ENCODE results near the gene EFL1. TPM values are rescaled to one million over a fixed set of nuclear protein-coding genes. Genes with fewer than 3 reads are reported as not detected.

EFL1 gene
- total and polyA plus RNA-seq, 2 of the 8 experiments (the other 6 are each of a cell fraction or from before 2014, with no cell fraction given), result 10.8 to 31.5 TPM

- no peak overlapping the region for H2BK5ac ChIP-seq (ENCODE audit: low read depth, low read length)
- H2BK120ac ChIP-seq (replicated peaks; ENCODE audit: low read depth, low read length), result no peak overlapping the region
- H4K5ac ChIP-seq (ENCODE audit: insufficient read length, low read depth, low read length), result no peak overlapping the region
- no peak overlapping the region for H3K4me3 ChIP-seq (ENCODE audit: extremely low read depth in 1 of 4, insufficient read depth in 2 of 4, low read depth in 3 of 4, low read length in 4 of 4)
- FAIRE-seq (no peak), DNase-seq (ENCODE audit: low read depth in 1 of 2, low spot score in 2 of 2) (no peak)
- H3K79me2 ChIP-seq (ENCODE audit: control insufficient read depth in 1 of 2, insufficient read depth in 2 of 2, low read length in 2 of 2), result no peaks in the 10 kb centered on the region
- H2AFZ ChIP-seq (ENCODE audit: low read length), result no peak overlapping the region
- H2AK5ac ChIP-seq (ENCODE audit: low read depth, low read length), result no peak overlapping the region
- no peak overlapping the region for H4K91ac ChIP-seq (replicated peaks; ENCODE audit: insufficient read length, low read length)
- no peak overlapping the region for H2BK12ac ChIP-seq (ENCODE audit: low read depth, low read length)
- no peak overlapping the region for H3K23ac ChIP-seq (ENCODE audit: insufficient read length)
- no peak overlapping the region for H3K14ac ChIP-seq (ENCODE audit: insufficient read length)
- no peaks in the 10 kb centered on the region for H3K79me1 ChIP-seq (ENCODE audit: low read depth, low read length)
- H3K27ac ChIP-seq (ENCODE audit: low read depth, low read length), result peak overlapping the region; percentile 29; the same call in 1 of the 2 replicates
- WGBS, 2 experiments (ENCODE audit: extremely low coverage in 1 of 2, insufficient coverage in 1 of 2, insufficient read length in 1 of 2, insufficient replicate concordance in 2 of 2, low coverage in 1 of 2, low lambda C conversion rate in 2 of 2, missing lambda C conversion rate in 1 of 2), result 86% methylated on average over 2 of the region's 2 CpGs; no CpG with 5 or more reads in 1 of the 2 experiments
- no peak overlapping the region for H3K9ac ChIP-seq (replicated peaks in 1 of 4; ENCODE audit: extremely low read depth in 1 of 4, low read depth in 3 of 4, low read length in 3 of 4)
- no peak overlapping the region for H3K18ac ChIP-seq (ENCODE audit: extremely low read depth, low read length)
- no peaks in the 10 kb centered on the region for H3K23me2 ChIP-seq (ENCODE audit: low read depth, low read length)
- no peak overlapping the region for H2BK20ac ChIP-seq (ENCODE audit: low read length)
- H3K56ac ChIP-seq (replicated peaks; ENCODE audit: insufficient read length, low read depth, low read length), result no peak overlapping the region
- H3K4me2 ChIP-seq (ENCODE audit: insufficient read depth in 1 of 2, low read depth in 2 of 2, low read length in 2 of 2), result no peak overlapping the region
- H3K36me3 ChIP-seq (ENCODE audit: control insufficient read depth in 2 of 4, insufficient read depth in 4 of 4, low read length in 3 of 4), result peaks cover 3 to 12% (median 6%) of the 10 kb centered on the region in 4 experiments; a peak in 5 of 8 replicates
- no peak overlapping the region for H2BK15ac ChIP-seq (ENCODE audit: low read length)
- H3K4ac ChIP-seq (replicated peaks; ENCODE audit: insufficient read length, low read depth, low read length), result no peak overlapping the region
- H3K27me3 ChIP-seq (replicated peaks in 1 of 4; ENCODE audit: control insufficient read depth in 3 of 4, extremely low read depth in 1 of 4, insufficient read depth in 3 of 4, low read length in 3 of 4), result no peaks in the 10 kb centered on the region
- ChIA-PET POLR2A (ENCODE audit: partially characterized antibody) (no interaction called here), CTCF (ENCODE audit: partially characterized antibody) (interaction anchor here (0.6 to 0.7 kb wide), 2 partner anchors 21 to 80 kb away, joined by 4 read pairs; no protein-coding TSS in a partner anchor)
- H4K8ac ChIP-seq (ENCODE audit: extremely low read depth, insufficient read depth, low read length), result no peak overlapping the region
- H3K4me1 ChIP-seq (replicated peaks in 1 of 4; ENCODE audit: control insufficient read depth in 3 of 4, insufficient read depth in 4 of 4, low read length in 3 of 4), result no peaks in the 10 kb centered on the region
- H3K9me3 ChIP-seq (ENCODE audit: insufficient read depth in 2 of 2, low read depth in 1 of 2, low read length in 1 of 2), result no peaks in the 10 kb centered on the region
- no peaks in the 10 kb centered on the region for H4K20me1 ChIP-seq (replicated peaks in 1 of 2; ENCODE audit: control insufficient read depth in 1 of 2, insufficient read depth in 2 of 2, low read length in 2 of 2)
- no peak for TF ChIP-seq SP2 (IDR thresholded peaks at IDR 0.05; ENCODE audit: low read length)
- TF ChIP-seq SP4 (IDR thresholded peaks at IDR 0.05; ENCODE audit: low read length), result no peak
- no peak for TF ChIP-seq TAF1 (IDR thresholded peaks at IDR 0.05; ENCODE audit: low read depth, low read length)
- no peak for TF ChIP-seq CTCF (IDR thresholded peaks at IDR 0.05; ENCODE audit: control extremely low read depth in 1 of 3, insufficient read depth in 1 of 3, low read depth in 1 of 3, low read length in 3 of 3)
- no peak for TF ChIP-seq MAX (IDR thresholded peaks at IDR 0.05)
- TF ChIP-seq GABPA (IDR thresholded peaks at IDR 0.05; ENCODE audit: borderline replicate concordance, insufficient read depth, low read length), result no peak
- TF ChIP-seq TCF12 (IDR thresholded peaks at IDR 0.05; ENCODE audit: low read depth, low read length), result no peak
- TF ChIP-seq KDM4A (IDR thresholded peaks at IDR 0.05; ENCODE audit: low read depth, low read length, severe bottlenecking), result no peak
- TF ChIP-seq SIX5 (IDR thresholded peaks at IDR 0.05; ENCODE audit: low read depth, low read length), result no peak
- TF ChIP-seq SUZ12 (IDR thresholded peaks at IDR 0.05; ENCODE audit: low read length), result no peak
- no peak for TF ChIP-seq HDAC6 (IDR thresholded peaks at IDR 0.05; ENCODE audit: low read depth, low read length)
- no peak for TF ChIP-seq HDAC2 (IDR thresholded peaks at IDR 0.05; ENCODE audit: borderline replicate concordance in 1 of 2, low read depth in 2 of 2, low read length in 2 of 2)
Measured at GRCh38 chr15:82159922-82160321, 102.6 kb downstream of the EFL1 start.
